GM19099 (cell line): ENCODE measurements around the gene SAXO2.

ENCODE experiments used
- POLR2A ChIP-seq: IDR thresholded peaks from 3 replicates; pipeline ENCODE4 v1.6.1; 2011; ENCODE audit warnings: low read depth; ENCODE audit not compliant: insufficient read length; ENCODE audit errors: extremely low read depth

The SAXO2 gene

DNA sequence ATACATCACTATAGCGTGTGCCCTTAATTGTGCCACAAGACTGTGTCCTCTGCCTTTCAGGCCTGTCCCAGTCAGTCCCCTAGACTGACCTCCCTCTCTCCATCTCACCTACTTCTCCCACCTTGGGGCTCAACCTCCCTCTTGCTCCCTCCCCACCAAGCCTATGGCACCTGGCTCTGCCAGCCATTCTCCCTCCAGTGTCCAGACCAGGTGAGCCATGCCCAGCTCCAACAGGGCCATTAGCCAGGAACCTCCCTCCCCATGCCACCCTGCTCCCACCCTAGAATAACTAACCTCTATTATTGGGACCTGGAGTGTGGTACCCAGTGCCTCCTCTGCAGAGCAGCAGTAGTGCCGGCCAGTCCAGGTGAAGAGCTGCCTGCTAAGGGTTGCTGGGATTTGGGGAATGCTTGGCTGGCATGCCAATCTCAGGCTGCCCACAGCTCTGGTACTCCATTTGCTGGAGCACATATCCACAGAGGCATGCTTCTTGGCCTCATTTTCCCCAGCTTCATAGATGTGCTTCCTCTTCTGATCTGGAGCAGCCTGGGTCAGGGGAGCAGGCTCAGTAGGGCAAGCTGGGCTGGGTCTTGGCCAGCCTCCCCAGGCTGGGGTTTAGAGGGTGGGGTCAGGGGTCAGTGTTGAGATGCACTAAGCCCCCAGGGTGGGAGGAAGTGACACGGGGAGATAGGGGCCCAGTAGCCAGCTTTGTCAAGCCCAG, 38.8 kb downstream of the SAXO2 start:
- no peak for TF ChIP-seq POLR2A

DNA sequence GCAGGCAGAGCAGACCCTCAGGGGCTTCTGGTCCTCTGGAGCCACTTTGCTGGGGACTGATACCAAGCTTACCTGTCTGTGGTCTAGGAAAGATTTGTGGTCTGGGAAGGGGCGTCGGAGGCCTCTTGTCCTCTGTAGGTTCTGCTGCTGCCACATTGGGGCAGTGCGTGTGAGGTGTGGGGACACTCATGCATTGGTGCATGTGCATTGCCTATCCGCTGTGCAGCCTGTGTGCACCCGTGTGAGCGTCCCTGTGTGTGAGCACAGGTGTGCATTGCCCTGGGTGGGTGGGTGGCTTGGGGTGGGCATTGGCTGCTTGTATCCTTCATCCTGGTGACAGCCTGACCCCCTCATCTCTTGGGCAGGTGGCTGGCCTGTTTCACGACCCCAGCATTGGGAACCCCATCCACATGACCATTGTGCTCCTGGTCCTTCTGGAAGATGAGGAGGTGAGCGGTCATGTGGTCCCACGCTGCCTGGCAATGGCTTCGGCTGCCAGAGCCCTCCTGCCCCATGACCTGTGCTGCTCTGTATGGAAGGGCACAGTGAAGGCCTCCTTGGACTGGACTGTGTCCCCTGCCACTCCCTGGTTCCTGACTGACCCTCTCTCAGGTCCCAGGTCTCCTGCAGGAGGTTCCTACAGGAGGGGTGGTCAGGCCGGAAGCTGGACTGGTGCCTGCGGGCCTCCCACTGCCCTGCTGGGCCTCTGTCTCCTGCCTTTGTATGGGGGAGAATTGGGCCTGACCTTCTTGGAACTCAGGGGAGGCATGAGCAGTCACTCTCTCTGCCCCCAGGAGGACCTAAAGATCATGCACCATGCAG, 41.5 kb downstream of the SAXO2 start:
- TF ChIP-seq POLR2A = no peak

DNA sequence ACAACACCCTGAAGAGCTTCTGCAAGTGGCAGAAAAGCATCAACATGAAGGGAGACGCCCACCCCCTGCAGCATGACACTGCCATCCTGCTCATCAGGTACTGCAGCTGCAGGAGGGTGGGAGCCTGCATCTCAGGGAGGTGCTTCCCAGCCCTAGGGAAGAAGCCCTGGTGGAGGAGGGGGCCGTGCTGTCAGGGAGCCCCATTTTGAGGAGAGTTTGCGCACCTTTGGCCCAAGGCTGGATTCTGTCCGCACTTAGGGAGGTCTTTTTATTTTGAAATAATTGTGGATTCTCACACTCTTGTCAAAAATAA, 42.1 kb downstream of the SAXO2 start:
- TF ChIP-seq POLR2A = no peak

DNA sequence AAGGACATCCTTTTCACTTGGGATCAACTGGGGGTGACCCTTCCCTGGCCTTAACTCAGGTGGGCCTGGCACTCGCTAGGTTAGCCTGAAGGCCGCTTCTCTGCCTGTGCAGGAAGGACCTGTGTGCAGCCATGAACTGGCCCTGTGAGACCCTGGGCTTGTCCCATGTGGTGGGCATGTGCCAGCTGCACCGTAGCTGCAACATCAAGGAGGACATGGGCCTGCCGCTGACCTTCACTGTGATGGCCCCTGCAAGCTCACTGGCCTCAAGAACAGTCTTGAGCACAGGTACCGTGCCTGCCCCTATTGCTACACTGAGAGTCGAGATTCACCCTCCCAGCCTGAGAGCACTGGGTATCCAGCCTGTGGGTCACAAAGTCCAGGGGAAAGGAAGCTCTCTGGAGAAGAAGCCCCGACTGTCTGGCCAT, 43.0 kb downstream of the SAXO2 start:
- TF ChIP-seq POLR2A = no peak

DNA sequence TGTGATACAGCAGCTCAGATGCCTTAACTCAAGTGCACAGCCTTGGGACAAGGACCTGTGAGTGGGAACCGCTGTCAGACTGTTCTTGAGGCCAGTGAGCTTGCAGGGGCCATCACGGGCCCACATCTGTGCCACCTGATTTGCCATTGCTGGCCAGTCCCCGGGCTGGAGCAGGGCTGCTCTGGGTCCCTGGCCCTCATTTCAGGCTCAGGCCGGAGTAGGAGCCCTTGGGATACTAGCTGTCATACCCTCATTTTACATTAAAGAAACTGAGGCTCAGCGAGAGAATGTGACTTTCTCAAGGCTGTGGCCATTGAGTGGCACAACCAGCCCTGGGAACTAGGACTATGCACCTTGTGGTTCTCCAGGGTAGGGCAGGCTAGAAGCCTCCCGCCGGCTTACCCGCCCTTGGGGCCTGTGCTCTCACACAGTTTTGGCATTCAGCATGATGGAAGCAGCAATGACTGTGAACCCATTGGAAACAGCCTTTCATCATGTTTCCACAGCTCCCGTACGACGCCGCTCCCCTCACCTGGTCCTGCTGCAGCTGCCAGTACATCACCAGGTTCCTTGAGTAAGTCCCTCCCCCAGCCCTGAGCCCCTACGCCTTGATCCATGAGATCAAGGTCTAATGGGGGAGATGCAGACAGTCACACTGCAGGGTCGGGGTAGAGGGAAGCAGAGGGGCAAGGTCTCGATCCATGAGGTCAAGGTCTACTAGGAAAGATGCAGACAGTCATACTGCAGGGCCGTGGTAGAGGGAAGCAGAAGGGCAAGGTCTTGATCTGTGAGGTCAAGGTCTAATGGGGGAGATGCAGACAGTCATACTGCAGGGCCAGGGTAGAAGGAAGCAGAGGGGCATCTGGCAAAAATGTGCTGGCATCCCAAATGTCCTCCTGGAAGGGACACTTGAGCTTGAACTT, 44.4 kb downstream of the SAXO2 start:
- no peak for TF ChIP-seq POLR2A

DNA sequence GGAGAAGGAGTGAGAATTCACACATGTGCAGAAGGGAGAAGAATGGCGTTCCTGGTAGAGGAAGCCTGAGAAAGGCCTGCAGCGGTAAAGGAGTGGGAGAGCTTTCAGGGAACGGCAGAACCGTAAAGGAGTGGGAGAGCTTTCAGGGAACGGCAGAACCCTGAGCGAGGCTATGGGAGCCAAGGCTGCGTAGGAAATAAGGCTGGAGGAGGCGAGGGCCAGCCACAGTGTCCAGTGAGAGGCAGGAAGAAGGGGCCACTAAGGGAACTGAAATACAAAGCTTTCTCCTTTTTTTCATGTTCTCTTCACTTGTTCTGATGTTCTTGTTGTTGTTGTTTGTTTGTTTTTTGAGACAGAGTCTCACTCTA, 45.1 kb downstream of the SAXO2 start:
- no peak for TF ChIP-seq POLR2A

DNA sequence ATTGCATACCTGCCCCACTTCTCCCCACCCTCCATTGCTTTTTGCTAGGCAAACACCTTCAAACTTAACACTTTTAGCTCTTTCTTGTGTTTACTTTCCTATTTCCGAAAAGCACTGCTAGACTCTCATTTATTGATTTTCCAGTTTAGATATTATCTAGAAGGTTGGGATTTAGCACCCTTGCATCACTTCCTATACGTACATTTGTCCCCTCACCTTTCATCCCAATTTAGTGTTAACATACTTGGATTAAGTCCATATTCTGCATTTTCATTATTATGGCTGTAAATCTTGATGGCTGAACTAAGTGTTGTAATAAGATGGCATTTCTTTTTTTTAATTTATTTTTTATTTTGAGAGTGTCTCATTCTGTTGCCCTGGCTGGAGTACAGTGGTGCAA, 47.2 kb downstream of the SAXO2 start:
- no peak for TF ChIP-seq POLR2A

DNA sequence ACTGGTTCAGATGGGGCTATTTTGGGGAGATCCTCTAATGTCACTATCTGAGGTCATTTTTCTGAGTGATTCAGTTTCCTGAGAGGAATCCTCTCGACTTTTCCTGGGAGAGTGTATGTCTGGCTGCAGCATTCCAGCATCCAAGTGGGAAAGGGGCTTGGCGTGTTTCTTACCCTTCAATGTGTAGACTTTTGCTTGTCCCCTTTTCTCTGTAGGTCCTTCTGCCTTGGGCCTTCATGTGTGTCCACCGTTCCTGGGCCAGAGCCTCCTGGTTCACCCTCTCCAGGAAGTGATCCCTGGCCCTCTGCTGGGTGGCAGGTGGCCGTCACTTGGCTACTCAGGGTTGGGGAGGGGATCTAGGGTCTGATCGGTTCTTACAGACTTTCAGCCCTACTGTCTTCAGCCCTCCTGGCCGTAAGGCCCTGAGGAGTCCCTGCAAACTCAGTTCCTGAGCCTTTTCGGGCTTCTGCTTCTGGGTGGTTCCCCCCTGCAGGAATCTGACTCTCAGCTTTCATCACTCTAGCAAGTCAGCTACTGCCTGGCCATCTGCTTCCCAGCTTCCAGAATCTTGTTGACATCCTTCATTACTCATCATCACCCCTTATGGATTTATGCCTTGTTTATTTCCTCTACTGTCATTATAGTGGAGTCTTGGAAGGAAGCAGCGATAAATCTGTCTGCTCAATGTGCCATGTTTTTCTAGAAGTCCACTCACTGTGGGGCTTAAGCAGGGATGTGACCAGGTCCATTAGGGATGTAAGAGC, 50.1 kb downstream of the SAXO2 start:
- no peak for TF ChIP-seq POLR2A

DNA sequence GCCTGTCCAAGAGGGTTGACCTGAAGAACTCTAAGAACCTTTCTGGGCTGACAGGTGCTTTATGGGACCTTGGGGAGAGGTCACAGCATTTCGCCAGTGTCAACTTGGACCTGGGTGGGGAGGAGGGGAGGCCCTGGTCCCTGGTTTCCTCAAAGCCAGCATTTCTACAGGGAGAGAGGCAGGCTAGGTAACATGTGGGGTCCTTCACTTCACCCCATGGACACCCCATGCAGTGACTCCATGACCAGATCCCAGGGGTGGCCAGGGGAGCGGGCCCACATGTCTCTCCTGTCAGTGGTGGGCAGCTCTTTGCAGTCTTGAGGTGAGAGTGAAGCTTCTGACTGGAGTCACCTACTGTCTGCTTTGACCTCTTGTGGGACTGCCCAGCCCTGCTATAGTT, 50.8 kb downstream of the SAXO2 start:
- no peak for TF ChIP-seq POLR2A

DNA sequence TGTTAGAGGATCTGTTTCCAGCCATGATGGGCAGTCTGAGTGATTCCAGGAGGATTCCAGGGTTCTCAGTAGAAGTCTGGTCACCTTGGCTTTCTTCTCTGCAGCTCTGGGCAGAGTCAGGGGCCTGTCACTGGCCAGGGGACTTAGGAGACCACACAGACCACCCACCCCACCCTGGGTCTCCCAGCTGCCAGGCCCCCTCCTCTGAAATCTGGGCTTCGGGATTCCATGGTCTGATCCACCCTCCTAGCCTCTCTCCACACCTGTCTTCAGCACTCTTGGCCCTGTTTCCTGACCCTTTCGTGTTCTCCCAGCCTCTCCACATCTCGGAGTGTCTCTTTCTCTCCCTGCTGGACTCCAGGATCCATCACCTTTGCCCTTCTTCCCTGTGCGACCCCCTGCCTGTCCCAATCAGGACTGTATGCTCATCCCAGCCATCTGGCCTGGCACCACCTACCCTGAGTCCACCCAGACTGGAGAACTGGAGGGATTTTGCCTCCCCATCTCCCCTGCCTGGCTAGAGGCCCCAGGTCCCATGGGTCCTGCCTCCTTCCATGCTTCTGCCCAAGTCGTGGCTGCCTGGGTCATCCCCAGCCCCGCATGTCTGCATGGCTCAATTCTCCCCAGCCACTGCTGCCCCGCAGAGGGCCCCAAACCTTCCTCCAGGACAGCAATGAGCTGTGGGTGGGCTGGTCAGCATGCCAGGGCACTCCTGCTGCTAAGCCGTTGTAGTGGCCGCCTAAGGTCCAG, 52.3 kb downstream of the SAXO2 start:
- no peak for TF ChIP-seq POLR2A

DNA sequence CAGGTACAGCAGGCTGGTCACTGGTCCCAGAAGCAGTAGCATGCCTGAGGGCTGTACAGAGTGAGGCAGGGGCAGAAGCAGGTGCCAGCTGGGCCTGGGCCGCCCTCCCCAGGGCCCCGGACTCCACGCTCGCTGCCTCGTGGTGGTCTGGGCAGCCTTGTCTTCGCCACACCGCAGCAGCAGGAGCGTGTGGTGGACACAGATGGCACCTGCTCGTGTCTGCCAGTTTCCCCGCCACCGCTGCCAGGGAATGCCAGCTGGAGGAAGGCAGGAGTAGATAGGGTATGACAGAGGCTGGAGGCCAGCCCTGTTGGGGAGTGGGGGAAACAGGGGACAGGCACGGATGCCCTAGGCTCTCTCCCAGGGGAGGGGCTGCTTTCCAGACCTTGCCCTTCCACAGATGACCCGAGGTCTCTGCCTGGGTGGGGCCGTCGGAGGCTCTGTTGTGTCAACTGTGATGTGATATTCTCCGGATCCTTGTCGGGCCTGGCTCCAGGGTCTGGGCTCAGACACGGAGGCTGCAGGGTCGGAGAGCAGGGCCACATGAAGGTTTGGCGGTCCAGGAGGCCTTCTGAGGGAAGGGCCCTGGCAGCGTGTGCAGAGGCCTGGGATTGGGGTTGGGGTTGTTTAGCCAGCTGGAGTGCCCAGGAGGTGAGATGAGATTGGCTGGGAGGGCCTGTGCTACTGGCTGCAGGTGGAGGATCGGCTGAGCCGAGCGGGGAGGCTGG, 53.1 kb downstream of the SAXO2 start:
- TF ChIP-seq POLR2A = no peak

DNA sequence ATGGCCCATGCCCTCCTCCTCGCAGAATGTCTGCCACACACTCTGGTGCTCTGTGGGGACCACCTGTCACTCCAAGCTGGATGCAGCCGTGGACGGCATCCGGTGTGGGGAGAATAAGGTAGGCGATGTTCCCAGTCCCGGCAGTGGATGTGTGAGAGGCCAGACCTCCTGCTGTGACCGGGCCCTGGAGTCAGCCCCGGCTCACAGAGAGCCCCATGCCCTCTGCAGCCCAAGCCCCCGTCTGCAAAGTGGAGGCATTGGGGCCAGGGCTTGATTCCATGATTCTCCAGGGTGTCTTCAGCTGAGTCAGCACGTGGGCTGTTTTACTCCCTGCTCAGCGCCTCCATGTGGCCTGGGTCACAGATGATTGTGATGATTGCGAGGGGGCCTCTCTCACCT, 54.5 kb downstream of the SAXO2 start:
- no peak for TF ChIP-seq POLR2A
